ENCODE data around the gene MEX3B. TPM values are rescaled to one million over a fixed set of nuclear protein-coding genes. Genes with fewer than 3 reads are reported as not detected.

MEX3B gene
- total and polyA plus RNA-seq, 2 donors (not counting 3 experiments of a cell fraction or from before 2014, with no cell fraction given) = 11.0 to 22.6 TPM

- POLR2A ChIA-PET = no interaction called here
- CTCF ChIA-PET = interaction anchor here (0.8 to 1.6 kb wide), 4 partner anchors 14 to 60 kb away, joined by 3 to 5 read pairs (median 4); no protein-coding TSS in a partner anchor
- no peak overlapping the region for H2AFZ ChIP-seq (ENCODE audit: low read depth, low read length)
- no peak overlapping the region for H3K27ac ChIP-seq (ENCODE audit: insufficient read depth, low read depth, low read length)
- no peaks in the 10 kb centered on the region for H3K79me2 ChIP-seq (ENCODE audit: control insufficient read depth, insufficient read depth, low read length)
- H3K9me1 ChIP-seq (replicated peaks; ENCODE audit: control insufficient read depth, extremely low read depth, insufficient read depth, low read length) = no peaks in the 10 kb centered on the region
- FAIRE-seq = no peak
- dilution Hi-C loops (cut with MboI; ENCODE audit: extremely low pct_ligation_motif_present, low sequenced_read_pairs) (no loop called here), intact Hi-C loops (cut with micrococcal nuclease) (no loop called here)
- BruUV-seq (replicated peaks) = no TSS peak
- H3K27me3 ChIP-seq (ENCODE audit: control insufficient read depth in 2 of 2, insufficient read depth in 2 of 2, low read length in 2 of 2) = peaks cover 4 to 6% of the 10 kb centered on the region in 2 experiments
- TF ChIP-seq JUN (IDR thresholded peaks at IDR 0.05; ENCODE audit: borderline replicate concordance, insufficient read depth, insufficient read length, low read depth) = no peak
- no peak for TF ChIP-seq MAX (IDR thresholded peaks at IDR 0.05; ENCODE audit: insufficient read depth, insufficient read length)
- no peak for TF ChIP-seq POLR2AphosphoS5 (IDR thresholded peaks at IDR 0.05; ENCODE audit: insufficient read depth, low read depth, low read length)
- no peak for TF ChIP-seq GATA2 (IDR thresholded peaks at IDR 0.05; ENCODE audit: insufficient read depth, insufficient read length, low read depth, low read length)
- TF ChIP-seq FOS (IDR thresholded peaks at IDR 0.05; ENCODE audit: borderline replicate concordance, insufficient read depth, low read length) = no peak
- no peak for TF ChIP-seq POLR2A (IDR thresholded peaks at IDR 0.05; ENCODE audit: low read depth, low read length)
- no peak for TF ChIP-seq MYC (IDR thresholded peaks at IDR 0.05; ENCODE audit: low read depth, low read length)
- TF ChIP-seq, protein P1, sequence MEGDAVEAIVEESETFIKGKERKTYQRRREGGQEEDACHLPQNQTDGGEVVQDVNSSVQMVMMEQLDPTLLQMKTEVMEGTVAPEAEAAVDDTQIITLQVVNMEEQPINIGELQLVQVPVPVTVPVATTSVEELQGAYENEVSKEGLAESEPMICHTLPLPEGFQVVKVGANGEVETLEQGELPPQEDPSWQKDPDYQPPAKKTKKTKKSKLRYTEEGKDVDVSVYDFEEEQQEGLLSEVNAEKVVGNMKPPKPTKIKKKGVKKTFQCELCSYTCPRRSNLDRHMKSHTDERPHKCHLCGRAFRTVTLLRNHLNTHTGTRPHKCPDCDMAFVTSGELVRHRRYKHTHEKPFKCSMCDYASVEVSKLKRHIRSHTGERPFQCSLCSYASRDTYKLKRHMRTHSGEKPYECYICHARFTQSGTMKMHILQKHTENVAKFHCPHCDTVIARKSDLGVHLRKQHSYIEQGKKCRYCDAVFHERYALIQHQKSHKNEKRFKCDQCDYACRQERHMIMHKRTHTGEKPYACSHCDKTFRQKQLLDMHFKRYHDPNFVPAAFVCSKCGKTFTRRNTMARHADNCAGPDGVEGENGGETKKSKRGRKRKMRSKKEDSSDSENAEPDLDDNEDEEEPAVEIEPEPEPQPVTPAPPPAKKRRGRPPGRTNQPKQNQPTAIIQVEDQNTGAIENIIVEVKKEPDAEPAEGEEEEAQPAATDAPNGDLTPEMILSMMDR (IDR thresholded peaks at IDR 0.05; ENCODE audit: extremely low read depth in 1 of 2, insufficient read depth in 1 of 2, low read depth in 1 of 2, low read length in 2 of 2) = no peak
- no peak for TF ChIP-seq EZH2 (IDR thresholded peaks at IDR 0.05; ENCODE audit: borderline replicate concordance, low read depth, low read length, severe bottlenecking)
- DNase-seq (ENCODE audit: low read depth, low spot score) = no peak
- no peak overlapping the region for H3K9ac ChIP-seq (replicated peaks; ENCODE audit: extremely low read depth, insufficient read depth, low read length)
- no peak overlapping the region for H3K4me2 ChIP-seq (ENCODE audit: insufficient read depth, low read length)
- no peaks in the 10 kb centered on the region for H3K36me3 ChIP-seq (ENCODE audit: control insufficient read depth in 2 of 2, extremely low read depth in 1 of 2, insufficient read depth in 2 of 2, low read length in 2 of 2)
- H3K4me1 ChIP-seq (ENCODE audit: control insufficient read depth, extremely low read depth, insufficient read depth, low read length) = no peaks in the 10 kb centered on the region
- no peaks in the 10 kb centered on the region for H3K9me3 ChIP-seq (replicated peaks; ENCODE audit: control insufficient read depth, insufficient read depth, low read length)
- no peaks in the 10 kb centered on the region for H4K20me1 ChIP-seq (replicated peaks; ENCODE audit: control insufficient read depth, extremely low read depth, insufficient read depth, low read length)
- H3K4me3 ChIP-seq (replicated peaks in 1 of 3; ENCODE audit: insufficient read depth in 1 of 3, low read depth in 1 of 3, low read length in 3 of 3) = no peak overlapping the region
Observed at GRCh38 chr15:82079736-82080135, 33.9 kb upstream of the MEX3B start.
